SK-MEL-5 (cell line): ENCODE data around the gene LIFR. TPM values are rescaled to one million over a fixed set of nuclear protein-coding genes. Genes with fewer than 3 reads are reported as not detected.
"Not testable (repeated sequence)": the region's sequence is repeated elsewhere in the genome, so short reads cannot be mapped to it uniquely, and the experiment has no call there.

Experiments used
- DNase-seq: peaks from one replicate; pipeline ENCODE4 v3.0.0-alpha.2; 2016; ENCODE audit warnings: low read depth, low spot score
- in situ Hi-C: cut with HindIII; loops from 2 replicates; pipeline ENCODE4 v1.10.0; 2016; ENCODE audit warnings: low sequenced_read_pairs, high pct_unique_total_duplicates, low pct_unique_long_range_greater_than_20kb
- total RNA-seq: library from RNA; depleted of rRNA; stranded (reverse); fragments of >200 nt; shearing (Covaris generic); gene quantifications from 2 replicates; pipeline ENCODE4 v1.2.3, GENCODE V29; 2014

LIFR gene
- total RNA-seq, 1 experiment from 2014 or later, result 7.5 TPM

DNA sequence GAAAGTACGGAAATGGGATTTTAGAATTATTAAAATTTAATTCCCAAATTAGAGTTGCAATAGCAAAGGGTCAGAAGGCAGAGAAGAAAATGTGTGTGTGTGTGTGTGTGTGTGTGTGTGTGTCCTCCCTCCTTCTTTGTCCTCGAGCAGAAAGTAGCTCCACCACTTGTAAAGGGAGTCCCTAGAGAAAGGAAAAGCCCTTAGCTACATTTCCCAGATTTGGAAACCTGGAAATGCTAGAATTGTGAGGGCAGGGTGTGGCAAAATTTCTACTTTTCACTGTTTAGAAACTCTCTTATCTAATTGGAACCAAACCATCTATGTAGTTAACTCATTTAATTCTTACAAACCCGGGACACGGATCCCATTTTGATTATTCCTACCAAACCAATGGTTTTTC is 33.2 kb upstream of the LIFR start:
- in situ Hi-C loops, result no loop called here
- no peak for DNase-seq

DNA sequence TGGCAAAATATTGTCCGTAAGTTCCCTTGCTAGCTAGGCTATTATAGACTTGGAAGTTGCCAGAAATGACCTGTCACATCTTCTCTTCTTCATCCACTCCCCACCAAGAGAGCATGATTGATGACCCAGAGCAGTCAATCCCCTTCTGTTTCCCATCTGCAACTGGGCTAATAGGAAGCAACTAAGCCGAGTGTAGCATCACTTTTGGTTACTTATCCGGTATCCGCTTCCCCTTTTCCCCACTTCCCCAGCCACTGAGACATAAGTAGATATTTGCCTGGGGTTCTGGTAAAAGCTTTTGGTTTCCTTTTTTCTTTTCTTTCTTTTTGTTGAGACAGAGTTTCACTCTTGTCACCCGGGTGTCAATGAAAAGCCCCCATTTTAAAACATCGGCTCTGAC is 29.4 kb upstream of the LIFR start:
- in situ Hi-C loops, result no loop called here
- no peak for DNase-seq

DNA sequence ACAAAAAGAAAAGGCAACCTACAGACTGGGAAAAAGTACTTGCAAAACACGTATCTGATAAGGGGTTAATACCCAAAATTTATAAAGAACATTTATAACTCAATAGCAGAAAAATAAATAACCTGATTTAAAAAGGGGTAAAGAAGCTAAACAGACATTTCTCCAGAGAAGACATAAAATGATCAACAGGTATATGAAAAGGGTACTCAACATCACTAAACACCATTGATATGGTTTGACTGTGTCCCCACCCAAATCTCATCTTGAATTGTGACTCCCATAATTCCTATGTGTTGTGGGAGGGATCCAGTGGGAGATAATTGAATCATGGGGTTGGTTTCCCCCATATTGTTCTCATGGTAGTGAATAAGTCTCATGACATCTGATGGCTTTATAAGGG is 27.1 kb upstream of the LIFR start:
- in situ Hi-C loops, result no loop called here
- no peak for DNase-seq

DNA sequence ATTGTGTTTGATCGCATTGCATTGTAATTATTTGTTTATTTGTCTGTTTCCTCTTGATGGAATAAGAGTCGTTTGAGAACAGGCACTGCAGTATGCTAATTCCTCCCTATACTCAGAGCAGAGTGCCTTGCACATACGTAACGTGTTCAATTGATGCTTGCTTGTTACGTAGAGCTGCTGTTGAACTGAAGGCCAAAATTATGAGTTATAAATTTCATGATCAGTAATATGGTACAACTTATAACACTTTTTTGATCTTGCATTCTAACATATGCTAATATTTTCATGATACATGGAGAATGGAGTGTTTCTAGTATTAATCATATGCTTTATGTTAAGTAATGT is 26.5 kb upstream of the LIFR start:
- in situ Hi-C loops, result no loop called here
- no peak for DNase-seq

DNA sequence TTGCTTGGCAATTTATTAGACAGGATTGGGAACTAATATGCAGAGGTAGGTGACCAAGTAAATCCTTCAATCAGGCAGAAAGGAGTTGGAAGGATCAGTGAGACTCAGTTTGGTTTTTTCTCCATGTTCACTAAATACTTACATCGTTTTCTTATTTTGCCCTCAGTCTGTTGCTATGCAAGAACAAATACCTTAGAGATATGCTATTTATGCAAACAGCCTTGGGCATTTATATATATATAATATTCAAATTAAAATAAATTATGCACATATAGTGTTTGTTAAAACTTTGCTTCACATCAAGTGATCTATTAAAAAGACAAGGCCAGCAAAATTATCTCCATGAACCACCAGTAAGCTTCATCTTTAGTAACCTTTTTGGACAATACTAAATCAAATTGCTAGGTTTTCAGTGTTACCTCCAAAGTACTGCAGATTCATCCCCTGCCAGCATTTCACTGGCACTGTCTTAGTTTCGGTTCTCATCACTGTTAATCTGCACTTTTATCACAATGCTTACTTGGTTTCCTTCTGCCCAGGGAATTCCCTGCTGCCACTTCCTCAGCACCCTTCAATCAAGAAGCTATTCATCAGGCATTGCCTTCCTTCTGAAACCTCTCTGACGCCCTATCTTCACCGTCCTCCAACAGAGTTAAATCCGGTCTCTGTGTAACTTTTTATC is 26.0 kb upstream of the LIFR start:
- in situ Hi-C loops, result no loop called here
- DNase-seq, result peak; percentile 55

DNA sequence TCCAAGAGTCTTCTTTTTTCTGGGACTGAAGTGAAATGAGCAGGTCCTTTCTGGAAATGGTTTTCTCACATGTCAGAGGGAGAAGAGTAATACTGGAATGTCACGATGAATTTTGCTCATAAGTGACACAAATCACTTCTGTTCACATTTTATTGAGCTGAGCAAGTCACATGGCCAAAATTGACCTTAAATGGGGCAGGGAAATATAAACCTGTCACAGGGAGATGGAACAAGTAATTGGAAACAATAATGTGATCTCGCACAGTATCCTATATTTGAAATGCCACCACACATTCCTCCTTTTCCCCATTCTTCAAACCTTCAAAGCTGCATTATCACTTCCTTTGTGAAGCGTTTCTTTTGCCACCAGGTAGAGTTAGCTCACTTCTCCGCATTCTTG is 25.2 kb upstream of the LIFR start:
- in situ Hi-C loops, result no loop called here
- no peak for DNase-seq

DNA sequence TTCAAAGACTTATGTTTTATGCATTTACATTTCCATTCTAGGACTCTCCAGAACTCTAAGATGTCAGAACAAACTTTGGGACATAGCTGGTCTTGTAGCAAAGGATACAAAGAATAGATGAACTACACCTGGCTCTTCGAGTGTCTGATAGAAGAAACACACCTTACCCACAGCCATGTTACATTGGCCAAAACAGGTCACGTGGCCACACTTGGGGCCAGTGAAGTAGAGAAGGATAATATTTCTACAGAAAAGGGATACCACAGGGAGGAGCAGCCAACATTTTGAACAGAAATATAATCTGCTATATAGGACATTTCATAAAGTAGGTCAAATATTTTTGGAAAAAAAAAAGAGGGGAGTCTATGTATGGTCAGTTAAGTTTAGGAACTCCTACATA is 22.7 kb upstream of the LIFR start:
- no peak for DNase-seq
- in situ Hi-C loops, result no loop called here

DNA sequence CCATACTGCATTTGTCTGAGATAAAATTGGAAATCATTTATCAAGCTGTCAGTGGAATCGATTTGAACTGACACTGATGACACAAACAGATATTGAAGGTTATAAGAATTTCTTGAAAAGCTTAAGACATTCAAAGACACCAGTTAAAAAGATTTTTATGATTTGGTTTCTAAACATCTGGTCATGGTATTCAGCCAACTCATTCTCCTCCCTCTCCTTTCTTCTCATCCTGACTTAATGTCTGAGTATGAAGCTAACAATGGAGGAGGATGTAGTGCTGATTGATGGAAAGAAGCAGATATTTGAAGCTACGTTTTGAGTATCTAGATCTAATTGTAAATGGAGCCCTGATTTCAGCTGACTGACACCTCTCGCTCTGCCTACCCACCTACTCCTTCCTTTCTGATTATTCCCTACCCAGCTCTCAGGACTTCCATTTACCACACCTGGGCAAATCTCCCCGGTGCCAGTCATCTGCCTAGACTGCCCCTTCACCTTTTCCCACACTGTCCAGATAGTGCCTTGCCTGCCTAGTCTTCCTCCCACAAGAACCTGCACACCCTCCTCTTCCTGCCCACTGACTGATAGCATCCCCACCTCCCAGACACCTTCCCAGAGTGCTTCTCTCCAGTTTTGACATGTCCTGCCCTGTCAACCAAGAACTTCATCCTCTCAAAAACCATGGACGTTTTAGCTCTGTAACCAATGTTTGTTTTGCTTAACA is 20.7 kb upstream of the LIFR start:
- DNase-seq, result no peak

DNA sequence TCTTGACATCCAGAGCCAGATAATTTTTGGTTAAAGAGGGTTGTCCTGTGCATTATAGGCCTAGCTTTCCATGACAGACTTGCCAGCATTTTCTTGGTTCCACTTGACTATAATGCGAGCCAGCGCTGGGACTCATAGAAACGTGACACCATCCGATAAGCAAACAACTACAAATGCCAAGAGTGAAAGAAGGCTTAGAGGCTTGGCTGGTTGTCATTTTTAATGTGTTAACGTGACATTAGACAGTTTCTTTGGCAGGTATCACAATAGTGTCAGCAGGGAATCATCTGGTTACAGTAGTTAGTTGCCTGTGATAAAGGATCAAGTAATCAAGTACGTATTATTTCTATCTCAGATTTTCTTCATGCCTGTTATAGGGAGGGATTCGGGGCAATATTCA is 20.0 kb upstream of the LIFR start:
- in situ Hi-C loops, result no loop called here
- DNase-seq, result no peak

More for the DNA sequence above, 20.7 kb upstream of the LIFR start:
- in situ Hi-C loops, result no loop called here

DNA sequence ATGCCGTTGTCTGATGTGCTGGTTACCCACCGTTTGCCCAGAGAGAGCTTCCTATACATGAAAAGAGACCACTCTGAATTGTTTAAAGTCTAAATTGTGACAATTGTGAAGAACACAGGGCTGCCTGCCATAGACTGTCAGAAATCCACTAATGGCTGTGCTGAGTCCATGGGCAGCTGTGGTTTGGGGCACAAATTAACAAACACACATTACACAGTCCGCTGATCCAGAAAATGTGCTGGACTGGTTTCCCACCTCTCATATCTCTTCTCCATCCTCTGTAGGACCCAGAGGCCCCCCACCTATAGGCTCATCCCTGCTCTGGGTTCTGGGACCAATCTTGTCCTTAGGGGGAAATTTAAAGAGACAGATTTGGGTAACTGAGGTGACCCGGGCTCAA is 19.0 kb upstream of the LIFR start:
- DNase-seq, result no peak
- in situ Hi-C loops, result no loop called here

DNA sequence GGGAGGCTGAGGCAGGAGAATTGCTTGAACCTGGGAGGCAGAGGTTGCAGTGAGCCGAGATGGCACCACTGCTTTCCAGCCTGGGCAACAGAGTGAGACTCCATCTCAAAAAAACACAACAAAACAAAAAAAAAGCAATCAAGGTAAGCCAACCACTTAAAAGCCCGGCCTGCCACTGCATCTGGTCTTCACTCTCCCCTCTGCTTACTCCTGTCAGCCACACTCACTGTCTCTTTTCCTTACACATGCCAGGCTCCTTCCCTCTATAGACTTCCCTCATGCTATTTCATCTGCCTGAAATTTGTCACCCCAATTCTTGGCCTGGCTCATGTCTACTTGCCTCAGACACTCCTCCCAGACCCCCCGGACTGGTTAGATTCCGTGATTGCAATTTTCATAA is 17.6 kb upstream of the LIFR start:
- in situ Hi-C loops, result no loop called here
- no peak for DNase-seq

DNA sequence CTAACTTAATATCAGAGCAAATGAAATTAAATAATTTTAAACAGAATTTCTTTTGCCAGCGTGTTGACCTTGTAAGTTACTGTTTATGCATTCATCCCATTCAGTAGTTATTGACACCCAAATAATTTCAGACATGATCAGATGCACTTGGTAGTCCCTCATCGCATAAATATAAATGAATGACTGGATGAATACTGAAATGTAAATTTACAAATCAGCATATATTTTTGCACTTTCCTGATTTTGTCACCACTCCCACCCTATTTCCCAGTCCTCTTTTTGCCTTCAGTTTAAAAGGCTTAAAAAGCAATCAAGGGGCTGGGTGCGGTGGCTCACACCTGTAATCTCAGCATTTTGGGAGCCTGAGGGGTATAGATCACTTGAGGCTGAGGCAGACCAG is 17.1 kb upstream of the LIFR start:
- in situ Hi-C loops, result no loop called here
- DNase-seq, result no peak

DNA sequence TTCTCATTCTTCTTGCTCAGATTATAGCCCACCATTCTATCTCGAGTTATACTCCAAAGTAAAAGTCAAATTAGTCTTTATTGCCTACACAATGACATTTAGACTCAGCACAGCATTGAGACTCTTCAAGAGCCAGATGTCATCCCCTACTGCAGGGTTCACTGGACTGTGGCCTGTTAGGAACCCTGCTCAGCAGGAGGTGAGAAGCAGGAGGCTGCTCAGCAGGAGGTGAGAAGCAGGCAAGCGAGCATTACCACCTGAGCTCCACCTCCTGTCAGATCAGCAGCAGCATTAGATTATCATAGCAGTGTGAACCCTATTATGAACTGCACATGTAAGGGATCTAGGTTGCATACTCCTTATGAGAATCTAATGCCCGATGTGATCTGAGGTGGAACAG is 12.7 kb upstream of the LIFR start:
- DNase-seq, result no peak
- in situ Hi-C loops, result no loop called here

DNA sequence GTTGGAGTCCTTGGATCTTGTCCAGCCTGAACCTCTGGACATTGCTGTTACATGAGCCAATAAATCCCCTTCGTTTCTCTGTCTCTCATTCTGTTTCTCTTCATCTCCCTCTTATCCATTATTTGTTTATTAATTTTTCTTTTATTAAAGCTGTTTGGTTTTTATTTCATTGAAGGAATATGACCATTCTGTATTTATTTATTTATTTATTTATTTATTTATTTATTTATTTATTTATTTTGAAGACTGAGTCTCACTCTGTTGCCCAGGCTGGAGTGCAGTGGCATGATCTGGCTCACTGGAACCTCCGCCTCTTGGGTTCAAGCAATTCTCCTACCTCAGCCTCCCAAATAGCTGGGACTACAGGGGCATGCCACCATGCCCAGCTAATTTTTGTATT is 10.9 kb upstream of the LIFR start:
- in situ Hi-C loops, DNase-seq: not testable (repeated sequence)

DNA sequence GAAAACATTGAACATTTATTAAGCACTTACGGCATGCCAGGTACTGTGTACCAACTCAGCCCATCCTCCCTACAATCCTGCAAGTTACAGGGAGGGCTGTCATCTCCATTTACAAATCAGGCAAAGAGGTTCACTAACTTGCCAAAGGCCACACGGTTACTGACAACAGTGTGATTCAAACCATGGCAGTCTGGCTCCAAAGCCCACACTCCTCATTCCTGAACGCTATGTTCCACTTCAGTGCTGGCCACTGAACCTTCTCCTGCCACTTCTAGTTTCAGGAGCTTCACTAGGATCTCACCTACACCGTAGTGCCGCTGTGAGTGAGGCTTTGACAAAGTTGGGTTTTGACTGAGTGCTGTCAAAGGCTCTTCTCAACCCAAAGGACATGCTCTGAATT is 7.2 kb upstream of the LIFR start:
- in situ Hi-C loops, result no loop called here
- DNase-seq, result no peak

DNA sequence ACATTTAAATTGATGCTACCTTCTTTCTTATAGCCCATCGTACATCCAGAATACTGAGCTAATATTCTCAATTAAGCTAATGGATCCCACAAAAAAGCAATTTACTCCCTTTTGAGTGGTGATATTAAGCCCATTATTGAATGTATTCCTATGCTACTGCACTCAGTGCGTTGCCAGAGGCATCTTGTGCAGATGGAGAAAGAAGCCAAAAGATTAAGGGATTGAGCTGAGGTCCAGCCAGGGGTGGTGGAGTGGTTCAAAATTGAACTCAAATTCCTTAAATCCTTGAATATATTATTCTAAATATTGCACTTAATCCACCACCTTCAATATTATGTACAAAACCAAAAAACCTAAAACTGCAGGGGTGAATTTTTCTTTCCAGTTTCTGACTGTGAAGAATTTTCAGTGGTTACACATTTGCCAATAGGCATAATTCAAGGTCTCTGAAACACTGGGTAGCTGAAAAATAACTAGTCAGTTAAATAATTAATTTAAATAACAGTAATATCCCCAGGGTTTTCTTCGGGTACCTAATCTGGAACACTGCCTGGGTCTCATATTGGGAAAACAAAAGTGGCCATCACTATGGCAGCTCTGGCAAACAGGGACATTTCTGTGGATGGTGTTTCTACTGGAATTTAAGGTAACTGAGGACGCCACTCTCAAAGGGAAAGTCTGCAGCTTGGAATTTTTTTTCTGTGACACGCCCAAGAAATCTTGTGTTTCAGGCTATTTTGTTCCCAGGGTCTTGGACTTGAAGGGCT is 6.2 kb upstream of the LIFR start:
- in situ Hi-C loops, result no loop called here

DNA sequence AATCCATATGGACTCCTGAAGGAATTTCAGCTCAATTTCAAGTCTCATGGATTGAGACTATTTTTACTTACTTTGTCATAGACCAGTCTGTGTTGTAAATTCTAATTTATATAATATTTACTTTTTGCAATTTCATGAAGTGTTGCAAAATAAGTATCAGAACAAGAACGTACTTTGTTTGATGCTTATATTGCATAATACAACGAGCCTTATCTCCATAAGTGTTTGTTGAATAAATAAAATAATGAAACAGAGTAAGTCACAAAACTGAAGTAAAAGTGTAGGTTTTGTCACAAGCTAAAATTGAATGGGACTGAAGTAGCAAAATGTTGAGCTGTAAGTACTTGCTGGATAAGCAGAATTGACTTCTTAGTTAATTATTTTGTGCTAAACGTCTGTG is 3.0 kb upstream of the LIFR start:
- DNase-seq, result no peak
- in situ Hi-C loops, result no loop called here

More for the DNA sequence above, 6.2 kb upstream of the LIFR start:
- no peak for DNase-seq

DNA sequence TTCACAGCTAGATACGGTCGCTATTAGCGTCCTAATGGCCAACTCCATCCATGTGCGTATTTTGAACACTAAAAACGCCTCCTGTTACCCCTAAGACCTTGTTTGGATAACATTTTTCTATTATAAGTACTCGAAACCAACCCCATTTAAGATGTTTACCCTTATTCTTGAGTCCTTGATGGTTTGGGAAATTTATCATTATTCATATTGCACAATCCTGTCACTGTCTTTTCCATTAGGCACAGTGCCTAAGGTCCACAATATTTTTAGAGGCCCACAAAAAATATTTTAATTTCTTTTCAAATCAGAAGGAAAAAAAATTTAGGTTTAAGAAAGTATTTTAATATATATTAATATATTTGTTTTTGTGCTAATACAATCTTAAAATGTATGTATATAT is 1.3 kb upstream of the LIFR start:
- in situ Hi-C loops, result no loop called here
- no peak for DNase-seq

DNA sequence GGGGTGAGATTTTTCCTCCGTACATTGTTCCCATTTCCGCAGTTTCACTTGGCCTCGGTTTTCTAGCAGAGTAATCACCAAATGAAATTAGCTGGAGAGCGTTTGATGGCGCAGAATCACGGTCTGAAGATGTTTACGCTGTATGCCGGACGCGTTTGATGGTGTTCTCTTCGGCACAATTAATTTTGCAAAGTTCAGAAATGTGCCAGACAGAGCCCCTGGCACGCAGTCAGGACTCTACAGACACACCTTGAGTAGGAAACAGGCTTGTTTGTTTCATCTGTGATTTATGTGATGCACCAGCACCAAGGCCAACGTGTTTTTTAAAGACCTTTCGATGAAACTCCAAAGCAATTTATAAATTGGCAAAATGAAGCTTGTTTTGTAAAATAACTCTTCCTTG is 863 bp upstream of the LIFR start:
- in situ Hi-C loops, result no loop called here
- DNase-seq, result no peak
